Fibroblast of lung (primary cell): Measurements from ENCODE around the gene MARCO. TPM values are rescaled to one million over a fixed set of nuclear protein-coding genes. Genes with fewer than 3 reads are reported as not detected.

Experiments used
- DNase-seq, 2 donors: peaks; one replicate each; pipeline versions ENCODE4 v3.0.0 to v3.0.0-alpha.2; 2010; ENCODE audit warnings: low read depth in 2 of 2
- H2AFZ ChIP-seq: 2 replicates; pipeline ENCODE4 v1.5.1; 2012; ENCODE audit warnings: low read length, control low read depth, inconsistent platforms
- H3K27ac ChIP-seq: 2 replicates; pipeline ENCODE4 v1.5.1; 2011; ENCODE audit warnings: low read length, control low read depth; ENCODE audit not compliant: insufficient read depth
- H3K27me3 ChIP-seq: 2 replicates; pipeline ENCODE4 v1.5.1; 2011; ENCODE audit warnings: mild to moderate bottlenecking, low read length; ENCODE audit not compliant: control insufficient read depth, insufficient read depth
- H3K36me3 ChIP-seq: 2 replicates; pipeline ENCODE4 v1.5.1; 2011; ENCODE audit warnings: low read length; ENCODE audit not compliant: control insufficient read depth, insufficient read depth
- H3K4me1 ChIP-seq: 2 replicates; pipeline ENCODE4 v1.5.1; 2011; ENCODE audit warnings: low read length; ENCODE audit not compliant: control insufficient read depth, insufficient read depth; ENCODE audit errors: extremely low read depth
- H3K4me2 ChIP-seq: 2 replicates; pipeline ENCODE4 v1.5.1; 2011; ENCODE audit warnings: low read length, control low read depth; ENCODE audit not compliant: insufficient read depth; ENCODE audit errors: extremely low read depth
- H3K4me3 ChIP-seq, 4 experiments: fragments of 200-600 bp in 1 of 4; sonication (generic) in 1 of 4; replicated peaks in 1 of 4; 2 replicates each; pipeline ENCODE4 v1.5.1; 2011 to 2016; ENCODE audit warnings: low read length in 4 of 4, low read depth in 3 of 4, mild to moderate bottlenecking in 3 of 4, control low read depth in 2 of 4, inconsistent platforms in 1 of 4, mixed read lengths in 1 of 4; ENCODE audit not compliant: insufficient read depth in 1 of 4; ENCODE audit errors: control extremely low read depth in 1 of 4
- H3K79me2 ChIP-seq: 2 replicates; pipeline ENCODE4 v1.5.1; 2012; ENCODE audit warnings: mild to moderate bottlenecking, low read length, inconsistent platforms; ENCODE audit not compliant: control insufficient read depth, insufficient read depth
- H3K9ac ChIP-seq: 2 replicates; pipeline ENCODE4 v1.5.1; 2011; ENCODE audit warnings: mild to moderate bottlenecking, low read length, control low read depth; ENCODE audit not compliant: insufficient read depth
- H3K9me3 ChIP-seq: 2 replicates; pipeline ENCODE4 v1.5.1; 2012; ENCODE audit warnings: low read depth, low read length; ENCODE audit not compliant: control insufficient read depth, insufficient read depth
- H4K20me1 ChIP-seq: 2 replicates; pipeline ENCODE4 v1.5.1; 2011; ENCODE audit warnings: low read length; ENCODE audit not compliant: control insufficient read depth, insufficient read depth; ENCODE audit errors: extremely low read depth
- CTCF ChIP-seq, 2 donors: IDR thresholded peaks in 1 of 2; conservative IDR thresholded peaks in 1 of 2; 1 replicate in 1 of 2; 2 replicates in 1 of 2; pipeline ENCODE4 v1.5.1; 2011 to 2012; ENCODE audit warnings: low read length in 2 of 2, control low read depth in 1 of 2, inconsistent platforms in 1 of 2, low read depth in 1 of 2, mild to moderate bottlenecking in 1 of 2
- EZH2 ChIP-seq: IDR thresholded peaks from 2 replicates; pipeline ENCODE4 v1.5.1; 2012; ENCODE audit warnings: low read length, control low read depth, mild to moderate bottlenecking; ENCODE audit errors: missing control alignments
- polyA plus RNA-seq, 2 donors: library from polyadenylated mRNA; depleted of rRNA in 1 of 2; stranded (reverse) in 1 of 2; unstranded in 1 of 2; fragments of >200 nt; gene quantifications; 2 replicates each; pipeline ENCODE4 v1.2.1, GENCODE V29; 2011 to 2012; ENCODE audit warnings: missing spikeins in 1 of 2
- total RNA-seq: library from RNA; depleted of rRNA; stranded (reverse); fragments of >200 nt; gene quantifications from 2 replicates; pipeline ENCODE4 v1.2.1, GENCODE V29; 2014

MARCO gene
- total and polyA plus RNA-seq, 2 donors (not counting 1 experiment from before 2014, with no cell fraction given), result not detected

GRCh38 chr2:119006441-119006840, 64.4 kb downstream of the MARCO start:
- H3K27me3 ChIP-seq, result no peaks in the 10 kb centered on the region
- no peaks in the 10 kb centered on the region for H3K9me3 ChIP-seq
- H3K27ac ChIP-seq, result no peak overlapping the region
- H2AFZ ChIP-seq, result no peak overlapping the region
- no peak overlapping the region for H3K4me2 ChIP-seq
- no peaks in the 10 kb centered on the region for H3K36me3 ChIP-seq
- H4K20me1 ChIP-seq, result no peaks in the 10 kb centered on the region
- DNase-seq, result no peak
- no peaks in the 10 kb centered on the region for H3K4me1 ChIP-seq
- TF ChIP-seq EZH2 (no peak), CTCF (conservative IDR thresholded peaks at IDR 0.05 in 1 of 2, IDR thresholded peaks at IDR 0.05 in 1 of 2; ENCODE audit: low read depth in 1 of 2, low read length in 2 of 2) (no peak)
- H3K79me2 ChIP-seq, result no peaks in the 10 kb centered on the region
- H3K9ac ChIP-seq, result no peak overlapping the region
- H3K4me3 ChIP-seq, result no peak overlapping the region

DNA sequence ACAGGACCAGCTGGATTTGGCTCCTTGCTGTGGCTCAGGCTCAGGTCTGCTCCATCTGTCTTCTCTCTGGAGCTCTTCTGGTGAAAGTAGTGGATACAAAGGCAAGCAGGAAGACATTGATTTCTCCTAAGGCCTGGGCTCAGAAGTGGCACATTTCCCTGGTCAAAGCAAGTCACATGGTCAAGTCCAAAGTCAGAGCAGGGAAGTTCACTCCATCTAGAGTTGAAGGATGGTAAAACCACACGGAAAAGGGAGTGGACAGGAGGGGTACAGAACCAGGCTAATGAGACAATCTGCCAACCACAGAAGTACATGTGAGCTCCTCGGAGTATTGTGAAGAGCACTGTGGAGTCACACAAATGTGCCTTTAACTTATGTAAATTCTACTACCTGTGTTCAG, 66.1 kb downstream of the MARCO start:
- Histone ChIP-seq H3K27ac (no peak overlapping the region), H3K27me3 (no peaks in the 10 kb centered on the region), H3K9ac (no peak overlapping the region), H3K4me1 (no peaks in the 10 kb centered on the region), H2AFZ (no peak overlapping the region), H3K4me2 (no peak overlapping the region), H3K4me3 (no peak overlapping the region), H4K20me1 (no peaks in the 10 kb centered on the region), H3K9me3 (no peaks in the 10 kb centered on the region), H3K79me2 (no peaks in the 10 kb centered on the region), H3K36me3 (no peaks in the 10 kb centered on the region)
- no peak for DNase-seq
- TF ChIP-seq CTCF (conservative IDR thresholded peaks at IDR 0.05 in 1 of 2, IDR thresholded peaks at IDR 0.05 in 1 of 2; ENCODE audit: low read depth in 1 of 2, low read length in 2 of 2) (no peak), EZH2 (no peak)

GRCh38 chr2:119009110-119009509, 67.1 kb downstream of the MARCO start:
- Histone ChIP-seq H3K9ac (no peak overlapping the region), H3K79me2 (no peaks in the 10 kb centered on the region), H3K4me3 (no peak overlapping the region), H3K9me3 (no peaks in the 10 kb centered on the region), H3K4me2 (no peak overlapping the region), H4K20me1 (no peaks in the 10 kb centered on the region), H2AFZ (no peak overlapping the region), H3K4me1 (no peaks in the 10 kb centered on the region), H3K27ac (no peak overlapping the region), H3K36me3 (no peaks in the 10 kb centered on the region), H3K27me3 (no peaks in the 10 kb centered on the region)
- no peak for DNase-seq
- TF ChIP-seq EZH2 (no peak), CTCF (conservative IDR thresholded peaks at IDR 0.05 in 1 of 2, IDR thresholded peaks at IDR 0.05 in 1 of 2; ENCODE audit: low read depth in 1 of 2, low read length in 2 of 2) (no peak)
